ENCODE data around the gene FAM229A. TPM values are rescaled to one million over a fixed set of nuclear protein-coding genes. Genes with fewer than 3 reads are reported as not detected.

FAM229A gene
- total and polyA plus RNA-seq, 3 donors from 2014 or later = 71.5 to 194 (median 103) TPM

- H3K36me3 ChIP-seq (ENCODE audit: low read depth, missing control alignments) = no peaks in the 10 kb centered on the region
Observed at GRCh38 chr1:32376199-32376598, 13.9 kb upstream of the FAM229A start.

GRCh38 chr1:32373996-32374592 is 11.8 kb upstream of the FAM229A start:
- H3K27ac ChIP-seq = no peak overlapping the region
- H3K4me1 ChIP-seq = no peaks in the 10 kb centered on the region
- no peaks in the 10 kb centered on the region for H3K36me3 ChIP-seq (ENCODE audit: low read depth, missing control alignments)
- no peak for DNase-seq
- H3K4me3 ChIP-seq = no peak overlapping the region
- TF ChIP-seq POLR2A (IDR thresholded peaks at IDR 0.05) (no peak), CTCF (IDR thresholded peaks at IDR 0.05) (no peak)
- WGBS, 2 donors = 55 to 79% methylated on average over 1 of the region's 1 CpG
- no peaks in the 10 kb centered on the region for H3K9me3 ChIP-seq
- no peaks in the 10 kb centered on the region for H3K27me3 ChIP-seq
- intact Hi-C loops (cut with DNase I; ENCODE audit: low total_unique reads) = no loop called here

More at GRCh38 chr1:32376199-32376598, 13.9 kb upstream of the FAM229A start:
- Histone ChIP-seq H3K9me3 (no peaks in the 10 kb centered on the region), H3K27ac (no peak overlapping the region), H3K27me3 (no peaks in the 10 kb centered on the region), H3K4me1 (no peaks in the 10 kb centered on the region), H3K4me3 (no peak overlapping the region)
- DNase-seq = no peak
- WGBS, 2 donors = 88 to 92% methylated on average over 9 to 11 of the region's 11 CpGs
- intact Hi-C loops (cut with DNase I; ENCODE audit: low total_unique reads) = no loop called here
- TF ChIP-seq CTCF (IDR thresholded peaks at IDR 0.05) (no peak), POLR2A (IDR thresholded peaks at IDR 0.05) (no peak)

- Histone ChIP-seq H3K9me3 (no peaks in the 10 kb centered on the region), H3K27ac (no peak overlapping the region), H3K36me3 (ENCODE audit: low read depth, missing control alignments) (no peaks in the 10 kb centered on the region), H3K27me3 (no peaks in the 10 kb centered on the region), H3K4me1 (no peaks in the 10 kb centered on the region), H3K4me3 (no peak overlapping the region)
- 80 to 86% methylated on average over 5 of the region's 5 CpGs for WGBS, 2 donors
- DNase-seq = no peak
- intact Hi-C loops (cut with DNase I; ENCODE audit: low total_unique reads) = no loop called here
- TF ChIP-seq POLR2A (IDR thresholded peaks at IDR 0.05) = no peak
- TF ChIP-seq CTCF (IDR thresholded peaks at IDR 0.05) = no peak
Observed at GRCh38 chr1:32372149-32372756, 10.0 kb upstream of the FAM229A start.

- DNase-seq = no peak
- H3K4me3 ChIP-seq = no peak overlapping the region
- TF ChIP-seq POLR2A (IDR thresholded peaks at IDR 0.05) (no peak), CTCF (IDR thresholded peaks at IDR 0.05) (no peak)
- no peak overlapping the region for H3K27ac ChIP-seq
- WGBS, 2 donors = 96% methylated on average over 7 of the region's 7 CpGs
- no peaks in the 10 kb centered on the region for H3K27me3 ChIP-seq
- H3K36me3 ChIP-seq (ENCODE audit: low read depth, missing control alignments) = no peaks in the 10 kb centered on the region
- intact Hi-C loops (cut with DNase I; ENCODE audit: low total_unique reads) = no loop called here
- peaks cover 7% of the 10 kb centered on the region for H3K4me1 ChIP-seq
- no peaks in the 10 kb centered on the region for H3K9me3 ChIP-seq
Observed at GRCh38 chr1:32367912-32368635, 5.8 kb upstream of the FAM229A start.
